Activated CD8-positive, alpha-beta memory T cell treated with anti-CD3 and anti-CD28 coated beads, Interleukin-2, amount 50 U/mL, for 24 hours (primary cell): ENCODE data around the gene ALDH1L2.
A peak's percentile ranks its signal among the peaks of the same experiment; 100 is the strongest.

Experiments used
- DNase-seq: peaks from one replicate; pipeline ENCODE4 v3.0.0-alpha.2; 2020; ENCODE audit errors: extremely low read depth

ALDH1L2 gene

DNA sequence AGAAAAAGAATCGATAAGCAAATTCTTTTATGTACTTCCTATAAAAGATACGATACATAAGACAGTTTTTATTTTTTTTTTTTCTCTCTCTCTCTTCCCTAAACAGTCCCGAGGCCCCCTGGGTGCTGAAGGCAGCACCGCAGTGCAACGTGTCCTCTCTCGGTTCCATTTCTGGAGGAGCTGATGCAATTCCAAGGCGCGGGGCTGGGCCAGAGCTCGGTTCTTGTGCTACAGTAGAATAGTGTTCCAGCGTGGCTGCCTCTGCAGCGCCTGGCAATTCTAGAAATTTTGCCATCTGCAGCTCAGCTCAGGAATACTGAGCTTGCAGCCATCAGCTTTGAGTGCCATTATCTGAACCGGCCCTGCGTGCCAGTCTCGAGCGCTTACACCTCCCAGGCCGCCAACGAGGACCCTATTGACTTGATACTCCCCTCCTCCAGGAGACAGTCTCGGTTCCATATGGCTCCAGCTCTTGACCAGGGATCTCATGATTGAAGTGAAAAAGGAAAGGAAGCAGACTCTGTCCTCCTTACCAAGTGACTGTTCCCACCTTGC, 630 bp downstream of the ALDH1L2 start:
- no peak for DNase-seq

DNA sequence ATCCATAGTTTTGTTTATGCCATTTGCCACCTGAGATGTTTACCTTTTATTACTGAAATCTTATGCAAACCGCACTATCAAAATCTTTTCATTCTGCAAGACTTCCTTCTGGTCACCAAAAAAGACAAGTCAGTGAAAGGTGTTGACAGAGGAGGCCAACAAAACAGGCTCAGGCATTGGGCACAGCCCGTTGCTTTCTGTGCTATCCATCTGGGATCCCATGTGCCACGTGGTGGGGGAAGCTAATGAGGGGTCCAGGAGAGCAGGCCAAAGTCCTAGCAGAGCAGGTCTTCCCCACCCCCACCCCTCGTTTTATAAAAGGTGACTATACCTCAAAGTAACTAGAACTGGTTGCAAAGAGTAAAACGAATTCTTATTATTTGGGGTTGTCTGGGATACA, 1.2 kb downstream of the ALDH1L2 start:
- no peak for DNase-seq

DNA sequence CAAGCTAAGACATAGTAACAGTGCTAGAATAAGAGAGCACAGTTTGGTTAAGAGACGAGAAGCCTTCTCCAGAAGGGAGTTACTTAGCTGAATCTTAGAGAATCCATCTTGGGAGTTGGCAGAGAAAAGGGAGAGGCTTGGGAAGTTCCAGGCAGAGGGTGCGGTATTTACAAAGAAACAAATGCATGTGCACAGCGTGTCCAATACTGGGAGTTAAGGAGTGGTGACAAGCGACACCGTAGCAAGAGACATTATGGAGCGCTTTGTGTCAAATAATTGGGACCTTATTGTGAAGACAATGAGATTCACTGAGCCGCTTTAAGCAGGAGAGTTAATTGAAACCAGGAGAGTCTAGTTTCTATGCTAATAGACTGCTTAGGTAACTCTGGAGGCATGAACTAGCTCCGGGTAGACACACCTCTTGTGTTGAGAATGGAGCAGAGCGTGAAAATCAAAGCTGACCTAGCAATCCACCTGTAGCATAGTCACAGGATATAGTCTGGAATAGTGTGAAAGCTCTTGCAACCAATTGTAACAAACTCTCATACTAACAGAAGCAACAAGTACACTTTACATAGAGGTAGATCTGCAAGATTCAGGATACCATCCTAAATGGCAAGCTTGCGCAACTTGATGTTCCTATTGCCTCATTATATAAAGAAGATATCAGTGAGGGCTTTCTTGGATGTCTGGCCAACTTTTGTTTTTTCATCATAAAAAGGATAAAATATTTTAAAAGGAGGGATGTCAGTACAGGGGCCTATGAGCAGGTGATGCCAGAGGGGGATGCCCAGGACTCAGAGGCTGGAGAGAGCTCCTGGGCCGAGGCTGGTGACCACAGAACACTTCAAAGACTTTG, 5.3 kb downstream of the ALDH1L2 start:
- DNase-seq, result no peak

DNA sequence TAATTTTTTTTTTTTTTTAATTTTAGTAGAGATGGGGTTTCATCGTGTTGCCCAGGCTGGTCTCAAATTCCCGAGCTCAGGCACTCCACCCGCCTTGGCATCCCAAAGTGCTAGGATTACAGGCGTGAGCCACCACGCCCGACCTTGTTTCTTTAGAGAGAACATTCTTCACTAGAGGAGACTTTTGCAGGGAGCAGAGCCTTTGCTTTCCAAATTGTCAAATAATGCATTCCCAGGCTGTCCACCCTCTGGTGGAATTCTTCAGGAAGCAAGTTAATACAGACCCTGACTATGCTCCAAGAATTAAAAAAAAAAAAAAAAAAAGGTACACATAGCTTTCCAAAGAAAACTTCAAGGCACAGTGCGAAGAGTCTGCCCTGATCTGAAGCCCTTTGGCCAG, 6.8 kb downstream of the ALDH1L2 start:
- no peak for DNase-seq

DNA sequence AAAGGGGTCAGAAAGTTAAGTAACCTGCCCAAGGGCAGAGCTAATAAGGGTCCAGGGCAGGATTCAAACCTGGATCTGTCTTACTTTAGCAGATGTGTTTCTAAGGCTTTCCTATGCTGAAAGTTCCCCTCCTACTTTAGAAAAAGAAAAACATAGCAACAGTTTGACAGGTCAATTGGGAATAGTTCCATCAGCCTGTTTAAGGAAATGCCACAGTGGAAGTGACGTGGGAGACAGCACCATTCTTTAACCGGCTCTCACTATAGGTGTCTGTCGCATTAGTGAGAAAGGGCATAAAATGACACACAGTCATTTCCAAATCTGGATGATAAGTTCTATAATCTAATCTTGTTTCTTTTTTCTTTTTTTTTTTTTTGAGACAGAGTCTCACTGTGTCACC, 7.3 kb downstream of the ALDH1L2 start:
- no peak for DNase-seq

DNA sequence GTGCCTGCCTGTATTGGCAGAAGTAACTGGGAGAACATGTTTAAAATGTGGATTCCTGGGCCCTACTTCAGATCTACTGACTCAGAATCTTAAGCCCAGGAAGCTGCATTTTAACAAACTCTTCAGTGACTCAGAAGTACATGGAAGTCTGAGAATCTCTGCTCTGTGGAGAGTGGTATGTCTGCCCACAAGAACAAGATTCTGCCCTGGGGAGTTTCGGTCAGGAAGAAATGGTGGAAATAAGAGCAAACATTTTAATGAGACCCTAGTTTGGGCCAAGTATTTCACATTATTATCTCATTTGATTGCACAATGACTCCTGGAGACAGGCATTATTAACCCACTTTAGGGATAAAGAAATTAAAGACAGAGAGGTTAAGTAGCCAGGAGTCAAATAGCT, 8.2 kb downstream of the ALDH1L2 start:
- DNase-seq, result no peak

DNA sequence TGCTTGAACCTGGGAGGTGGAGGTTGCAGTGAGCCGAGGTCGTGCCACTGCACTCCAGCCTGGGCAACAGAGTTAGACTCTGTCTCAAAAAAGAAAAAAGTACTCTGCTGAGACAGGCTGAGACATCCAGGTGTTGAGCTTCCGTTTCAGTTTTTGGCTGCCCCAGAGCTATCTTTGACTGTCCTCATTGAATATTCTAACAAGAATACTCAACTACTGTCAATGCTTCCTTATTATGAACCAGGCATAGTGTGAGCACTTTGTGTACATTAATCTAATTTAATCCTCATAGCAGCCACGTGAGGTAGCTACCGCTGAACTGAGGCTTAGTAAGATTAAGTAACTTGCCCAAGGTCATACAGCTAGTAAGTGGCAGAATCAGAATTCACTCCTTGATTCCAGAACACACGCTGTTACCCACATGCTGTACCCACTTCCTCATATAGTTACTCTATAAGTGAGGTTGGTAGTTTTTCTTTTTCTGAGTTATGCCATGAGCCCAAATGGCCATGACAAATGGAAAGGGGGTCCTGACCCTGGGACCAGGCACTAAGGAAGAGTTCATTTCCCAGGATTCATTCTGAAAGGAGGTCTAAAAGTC, 11.3 kb downstream of the ALDH1L2 start:
- no peak for DNase-seq

DNA sequence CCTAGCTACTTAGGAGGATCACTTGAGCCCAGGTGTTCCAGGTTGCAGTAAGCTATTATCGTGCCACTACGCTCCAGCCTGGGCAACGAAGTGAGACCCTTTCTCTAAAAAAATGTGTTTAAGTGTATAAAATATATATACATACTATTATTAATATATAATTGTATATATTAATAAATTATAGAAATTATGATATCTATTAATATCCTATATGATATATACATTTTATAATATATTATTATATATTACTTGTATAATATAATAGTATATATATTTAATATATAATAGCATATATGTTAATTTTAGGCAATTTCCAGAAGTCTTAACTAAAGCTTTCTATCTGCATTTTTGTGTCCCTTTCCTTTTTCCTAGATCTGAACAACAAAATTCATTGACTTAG, 12.3 kb downstream of the ALDH1L2 start:
- DNase-seq, result no peak

DNA sequence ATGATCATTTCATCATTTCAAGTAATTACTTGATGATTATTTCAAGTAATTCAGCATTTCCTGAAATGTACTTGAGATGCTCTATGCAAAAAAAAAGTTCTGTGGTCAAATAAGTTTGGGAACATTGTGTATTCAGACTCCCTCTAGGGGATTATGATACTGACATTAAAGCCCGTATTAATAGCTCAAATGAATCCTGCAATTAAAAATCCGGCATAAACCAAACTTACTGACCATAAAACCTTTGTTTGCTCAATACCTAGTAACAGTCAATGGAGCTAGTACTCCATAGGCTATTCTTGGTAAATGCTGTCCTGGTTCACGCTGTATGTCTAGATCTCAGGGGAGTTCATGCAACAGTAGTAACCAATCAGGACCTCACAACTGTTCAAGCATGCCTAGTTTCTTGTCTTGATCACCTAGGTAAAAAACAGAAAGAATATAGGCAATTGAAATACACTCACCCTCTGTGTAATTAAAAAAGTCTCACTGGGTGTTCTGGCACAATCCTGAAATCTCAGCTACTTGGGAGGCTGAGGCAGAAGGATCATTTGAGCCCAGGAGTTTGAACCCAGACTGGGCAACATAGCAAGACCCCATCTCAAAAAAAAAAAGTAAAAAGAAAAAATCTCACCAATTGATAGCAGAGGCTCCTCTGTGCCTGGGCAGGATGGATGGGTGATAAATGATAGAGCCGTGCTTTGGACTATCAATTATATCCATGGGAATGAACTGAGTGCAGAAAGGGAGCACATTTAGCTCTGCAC, 14.1 kb downstream of the ALDH1L2 start:
- no peak for DNase-seq

DNA sequence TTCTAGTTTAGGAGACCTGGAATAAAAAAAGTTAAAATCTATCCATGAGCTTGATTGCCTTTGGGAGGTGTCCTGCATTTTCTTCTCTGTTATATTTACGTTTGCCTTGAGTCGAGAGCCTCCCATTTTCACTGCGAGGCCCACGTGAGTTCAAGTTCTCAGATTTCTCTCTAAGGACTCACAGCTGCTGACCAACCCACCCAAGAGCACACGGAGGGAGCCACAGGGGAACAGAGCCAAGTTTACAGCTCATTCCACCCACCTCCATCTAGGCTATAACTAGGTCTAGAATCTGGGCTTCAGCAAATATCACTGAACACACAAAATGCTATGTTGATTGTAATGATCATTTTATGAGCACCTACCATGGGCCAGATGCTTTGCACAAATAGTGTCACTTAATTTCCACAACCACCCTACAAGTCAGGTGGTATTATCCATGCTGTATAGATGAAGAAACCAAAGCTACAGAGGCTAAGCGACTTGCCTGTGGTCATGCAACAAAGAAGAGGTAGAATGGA, 16.7 kb downstream of the ALDH1L2 start:
- DNase-seq, result no peak

DNA sequence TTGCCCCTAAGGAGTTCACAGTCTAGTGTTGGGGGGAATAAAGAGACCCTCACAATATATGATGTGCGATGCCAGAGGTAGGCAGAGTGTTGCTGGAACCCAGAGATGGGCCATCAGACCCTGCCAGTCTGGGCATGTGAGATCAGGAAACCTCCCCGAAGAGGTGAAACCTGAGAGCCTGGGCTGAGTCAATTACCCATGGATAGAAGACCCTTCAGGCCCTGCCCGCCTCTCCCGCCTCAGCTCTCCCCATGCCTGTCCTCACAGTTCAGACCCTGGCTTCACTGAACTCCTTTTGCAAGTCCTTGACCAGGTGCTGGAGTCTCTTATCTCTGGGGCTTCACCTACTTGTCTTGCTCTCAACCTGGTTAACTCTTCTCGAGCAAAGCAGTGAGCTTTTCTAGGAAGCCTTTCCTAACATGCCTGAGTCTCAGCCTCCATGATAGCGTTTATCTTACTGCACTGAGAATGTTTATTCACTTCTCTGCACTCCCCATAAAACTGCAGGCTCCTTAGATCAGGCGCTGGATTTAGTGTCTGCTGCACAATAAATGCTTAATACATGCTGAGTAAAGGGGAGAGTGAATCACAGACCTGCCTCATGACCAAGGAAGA, 19.6 kb downstream of the ALDH1L2 start:
- no peak for DNase-seq

DNA sequence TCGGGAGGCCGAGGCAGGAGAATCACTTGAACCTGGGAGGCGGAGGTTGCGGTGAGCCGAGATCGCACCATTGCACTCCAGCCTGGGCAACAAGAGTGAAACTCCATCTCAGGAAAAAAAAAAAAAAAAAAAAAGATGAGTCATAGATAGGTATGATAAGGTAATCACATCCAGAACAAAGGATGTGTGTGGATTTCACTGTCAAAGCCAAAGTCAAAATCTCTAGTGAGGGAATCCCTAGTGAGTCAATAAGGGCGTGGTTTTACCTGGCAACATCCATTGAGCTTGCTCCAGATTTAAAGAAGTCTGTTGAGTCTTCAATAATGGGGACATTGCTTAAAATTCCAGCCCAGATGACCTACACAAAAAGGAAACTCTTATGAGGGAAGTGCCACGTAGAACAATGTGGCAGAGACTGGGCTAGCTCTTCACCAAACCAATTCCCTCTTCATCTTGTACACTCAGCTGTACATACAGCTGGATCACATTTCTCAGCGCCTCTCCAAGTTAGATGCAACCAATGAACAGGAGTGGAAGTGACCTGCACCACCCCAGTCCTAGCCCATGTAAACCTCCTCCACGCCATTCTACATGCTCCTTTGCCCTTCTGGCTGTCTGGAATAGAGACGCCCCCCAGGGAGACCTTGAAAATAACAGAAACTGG, 23.4 kb downstream of the ALDH1L2 start:
- no peak for DNase-seq

DNA sequence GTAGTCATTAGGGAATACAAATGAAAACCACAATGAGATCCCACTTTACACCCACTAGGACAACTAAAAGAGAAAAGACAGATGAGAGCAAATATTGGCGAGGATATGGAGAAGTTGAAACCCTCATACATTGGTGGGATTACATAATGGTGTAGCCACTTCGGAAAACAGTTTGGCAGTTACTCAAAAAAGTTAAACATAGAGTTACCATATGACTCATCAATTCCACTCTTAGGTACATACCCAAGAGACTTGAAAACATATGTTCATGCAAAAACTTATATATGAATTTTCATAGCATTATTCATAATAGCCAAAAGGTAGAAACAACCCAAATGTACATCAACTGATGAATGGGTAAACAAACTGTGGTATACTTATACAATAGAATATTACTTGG, 27.1 kb downstream of the ALDH1L2 start:
- no peak for DNase-seq

DNA sequence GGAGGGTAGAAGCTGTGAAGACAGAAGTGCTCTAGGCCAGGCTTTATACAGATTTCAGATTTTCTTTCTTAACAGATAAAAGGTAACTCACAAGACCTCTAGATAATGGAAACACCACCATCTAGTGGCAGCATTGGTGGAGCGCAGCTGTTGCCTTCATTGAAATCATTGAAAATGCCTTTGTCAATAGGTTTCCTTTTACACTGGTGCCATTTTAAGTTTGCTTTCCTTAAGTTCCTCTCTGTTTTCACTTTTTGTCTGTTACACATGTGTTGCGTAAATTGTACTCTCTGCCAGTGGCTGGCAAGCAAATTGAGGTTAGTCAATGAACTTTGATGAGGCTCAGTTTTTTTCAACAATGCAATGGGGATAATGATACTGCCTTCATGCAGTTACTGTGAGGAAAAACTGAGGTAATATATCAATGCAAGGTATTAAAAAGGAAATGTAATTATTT, 31.1 kb downstream of the ALDH1L2 start:
- peak; percentile 44 for DNase-seq

DNA sequence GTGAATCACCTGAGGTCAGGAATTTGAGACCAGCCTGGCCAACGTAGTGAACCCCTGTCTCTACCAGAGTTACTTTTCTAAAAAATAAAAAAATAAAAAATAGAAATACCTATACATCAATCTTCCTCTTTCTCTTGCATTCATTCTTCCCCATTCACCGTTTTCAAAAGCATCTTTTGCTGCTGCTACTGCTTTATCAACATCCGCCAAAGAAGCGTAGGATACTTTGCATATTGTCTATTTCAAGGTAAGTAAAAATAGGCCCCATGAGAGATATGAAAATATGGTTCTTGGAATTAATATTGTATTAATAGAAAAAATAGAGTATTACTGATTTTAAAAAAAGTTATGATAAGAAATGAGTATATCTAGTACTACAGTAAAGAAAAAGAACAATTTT, 32.3 kb downstream of the ALDH1L2 start:
- no peak for DNase-seq

DNA sequence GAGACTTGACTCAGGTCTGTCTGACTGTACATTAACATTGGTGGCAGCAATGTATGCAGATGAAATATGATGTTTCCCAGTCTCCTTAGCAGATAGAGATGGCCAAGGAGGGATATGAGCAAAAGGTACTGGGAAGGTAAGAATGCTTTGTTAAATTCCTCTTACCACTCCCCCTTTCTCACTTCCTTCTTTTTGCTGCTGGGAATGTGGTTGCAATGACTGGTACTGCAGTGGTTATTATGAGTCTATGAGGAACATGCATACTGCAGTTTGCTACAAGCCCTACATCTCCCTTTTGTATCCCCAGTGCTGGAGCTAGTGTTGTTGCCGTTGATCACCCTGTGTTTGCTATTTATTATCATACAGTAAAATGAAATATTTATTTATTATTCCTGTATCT, 35.9 kb downstream of the ALDH1L2 start:
- no peak for DNase-seq

DNA sequence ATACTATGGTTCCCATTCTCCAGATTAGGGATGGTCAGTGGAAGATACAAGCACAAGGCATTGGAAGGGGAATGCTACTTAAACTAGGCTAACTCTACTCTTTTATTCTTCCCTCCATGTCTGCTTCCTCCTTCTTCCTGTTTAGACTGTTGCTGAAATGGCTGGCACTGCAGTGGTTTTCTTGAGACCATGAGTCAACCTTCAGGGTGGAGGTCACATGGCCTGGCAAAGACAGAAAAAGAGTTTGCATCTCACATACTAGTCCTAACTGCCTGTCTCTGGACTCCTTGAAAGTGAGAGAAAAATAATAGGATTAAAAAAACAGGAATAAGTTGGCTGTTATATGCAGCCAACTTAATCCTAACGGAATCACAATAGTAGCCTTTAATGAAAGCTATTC, 37.0 kb downstream of the ALDH1L2 start:
- DNase-seq, result no peak

DNA sequence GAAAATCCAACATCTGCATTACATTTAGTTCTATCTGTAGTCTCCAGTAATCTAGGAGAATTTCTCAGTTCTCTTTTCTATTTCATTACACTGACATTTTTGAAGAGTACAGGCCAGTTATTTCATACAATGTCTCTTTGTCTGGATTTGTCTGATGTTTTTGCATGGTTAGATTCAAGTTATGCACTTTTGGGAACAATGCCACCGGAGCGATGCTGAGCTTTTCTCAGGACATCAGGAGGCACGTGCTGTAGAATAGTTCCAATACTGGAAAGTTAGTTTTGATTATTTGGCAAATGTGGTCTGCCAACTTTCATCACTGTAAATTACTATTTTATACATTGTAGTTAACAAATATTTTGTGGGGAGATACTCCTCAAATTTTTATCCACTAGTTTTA, 43.1 kb downstream of the ALDH1L2 start:
- DNase-seq, result no peak

DNA sequence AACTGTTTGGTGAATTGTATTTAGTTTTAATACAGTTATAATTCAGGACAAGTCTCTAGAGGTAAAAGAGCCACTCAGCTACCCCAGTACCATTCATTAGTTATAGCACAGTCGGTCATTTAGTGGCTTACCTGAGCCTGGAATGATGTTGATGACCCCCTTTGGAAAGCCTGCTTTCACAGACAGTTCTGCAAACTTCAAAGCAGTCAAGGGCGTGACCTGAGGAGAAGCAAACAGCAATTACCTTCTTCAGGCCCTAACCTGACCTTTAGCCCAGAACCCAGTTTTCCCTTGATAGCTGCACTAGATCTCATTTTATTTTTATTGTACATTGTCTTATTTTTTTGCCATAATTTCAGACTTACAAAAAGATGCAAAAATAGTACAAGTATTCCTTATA, 43.8 kb downstream of the ALDH1L2 start:
- DNase-seq, result no peak

DNA sequence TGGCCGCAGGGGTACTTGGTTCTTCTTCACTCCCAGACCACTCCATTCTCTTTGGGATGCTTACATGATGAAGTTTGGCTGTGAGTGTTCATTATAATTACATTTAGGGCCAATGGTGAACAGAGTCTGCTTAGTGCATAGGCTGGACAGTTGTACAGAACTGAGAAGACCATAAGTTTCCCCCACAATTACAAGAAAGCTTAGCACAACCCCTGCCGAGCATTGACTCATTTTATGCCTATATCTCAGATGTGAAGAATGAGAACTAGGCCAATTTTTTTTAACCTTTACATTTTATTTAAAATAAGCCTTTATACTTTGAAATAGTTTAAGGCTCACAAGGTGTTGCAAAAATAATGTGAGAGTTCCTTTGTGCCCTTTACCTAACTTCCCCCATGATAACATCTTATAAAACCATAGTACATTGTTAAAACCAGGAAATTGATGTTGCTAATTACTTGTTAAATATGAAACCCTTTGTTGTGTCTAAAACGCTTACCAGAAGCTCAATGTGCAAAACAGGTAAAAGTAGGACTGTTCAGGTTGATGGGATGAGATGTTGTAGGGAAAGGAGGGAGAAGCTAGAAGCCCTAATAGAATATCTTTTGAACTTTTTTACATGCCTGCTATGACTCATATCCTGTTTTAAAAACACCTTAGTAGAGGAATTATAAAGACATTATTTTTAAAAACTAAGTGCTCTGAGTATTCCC, 47.2 kb downstream of the ALDH1L2 start:
- DNase-seq, result no peak

DNA sequence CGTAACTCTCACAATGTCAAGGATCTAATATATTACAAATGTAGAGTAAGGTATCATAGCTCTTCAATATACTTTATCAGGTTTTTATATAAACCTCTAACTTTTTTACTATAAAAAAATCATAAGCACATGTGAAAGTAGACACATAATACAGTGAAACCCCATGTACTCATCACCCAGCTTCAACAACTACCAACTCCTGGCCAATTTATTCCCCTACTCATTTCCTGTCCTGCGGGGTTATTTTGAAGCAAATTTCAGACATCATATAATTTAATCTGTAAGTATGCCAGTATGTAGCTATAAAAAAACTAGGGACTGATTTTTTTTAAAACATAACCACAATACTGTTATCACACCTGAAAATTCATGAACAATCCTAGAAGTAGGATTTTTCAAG, 50.4 kb downstream of the ALDH1L2 start:
- DNase-seq, result no peak
